Muscle layer of duodenum (tissue), 2 donors: Measurements from ENCODE around the gene THADA.
"Not testable (repeated sequence)": the region's sequence is repeated elsewhere in the genome, so short reads cannot be mapped to it uniquely, and the experiment has no call there.

Experiments
- H3K27ac ChIP-seq: one replicate; pipeline ENCODE4 v1.7.0; 2013; ENCODE audit warnings: mild to moderate bottlenecking, low read length
- H3K27me3 ChIP-seq: one replicate; pipeline ENCODE4 v1.7.0; 2013; ENCODE audit warnings: low read depth, mild to moderate bottlenecking, control low read depth, low read length
- H3K36me3 ChIP-seq, 2 donors: one replicate each; pipeline ENCODE4 v1.7.0; 2013; ENCODE audit warnings: low read length in 2 of 2, control low read depth in 1 of 2, mild to moderate bottlenecking in 1 of 2; ENCODE audit not compliant: insufficient read depth in 2 of 2, control insufficient read depth in 1 of 2
- H3K4me1 ChIP-seq, 2 donors: one replicate each; pipeline ENCODE4 v1.7.0; 2013; ENCODE audit warnings: low read length in 2 of 2, mild to moderate bottlenecking in 2 of 2, control low read depth in 1 of 2, moderate library complexity in 1 of 2; ENCODE audit not compliant: insufficient read depth in 2 of 2, control insufficient read depth in 1 of 2
- H3K4me3 ChIP-seq, 2 donors: one replicate each; pipeline ENCODE4 v1.7.0; 2013; ENCODE audit warnings: low read length in 2 of 2, low read depth in 1 of 2, mild to moderate bottlenecking in 1 of 2
- H3K9me3 ChIP-seq, 2 donors: one replicate each; pipeline ENCODE4 v1.7.0; 2013; ENCODE audit warnings: low read length in 2 of 2, control low read depth in 1 of 2, mild to moderate bottlenecking in 1 of 2; ENCODE audit not compliant: control insufficient read depth in 1 of 2
- donor health status: healthy.

The THADA gene

DNA sequence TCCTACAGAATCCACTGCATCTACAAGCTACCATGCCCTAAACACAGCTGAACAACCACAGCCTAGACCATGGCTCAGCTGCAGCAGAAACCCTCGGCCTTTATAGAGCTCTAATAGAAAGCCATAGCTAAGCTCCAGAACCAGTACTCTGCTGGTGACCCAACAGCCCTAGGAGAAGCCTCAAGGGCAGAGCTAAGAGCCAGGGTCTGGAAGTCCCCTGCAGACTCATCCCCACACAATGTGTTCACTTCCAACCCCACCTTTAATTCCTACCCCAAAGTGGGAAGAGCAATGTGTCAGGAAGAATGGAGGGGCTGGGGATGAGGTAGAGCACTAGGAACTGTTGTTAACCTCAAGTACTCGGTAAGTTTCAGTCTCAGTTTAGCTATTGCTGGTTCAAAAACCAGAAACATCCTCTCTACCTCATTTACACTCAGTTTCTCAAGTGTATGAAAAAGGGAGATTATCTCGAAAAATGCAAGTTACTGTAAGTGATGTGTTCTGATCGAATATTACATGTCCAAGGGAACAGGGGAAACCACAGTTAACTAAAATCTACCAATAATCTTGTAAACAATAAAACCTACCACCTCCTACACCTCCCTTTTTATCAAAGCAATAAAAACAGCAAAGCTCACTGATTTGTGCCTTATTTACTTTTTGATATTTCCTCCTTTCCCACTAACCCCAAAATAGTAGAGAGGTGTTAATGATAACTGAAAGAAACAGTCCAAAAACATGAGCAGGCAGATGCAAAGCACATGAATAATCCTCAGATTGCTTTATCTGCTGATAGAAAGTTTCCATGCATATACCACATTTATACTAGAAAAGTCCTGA lies 36.2 kb downstream of the THADA start:
- Histone ChIP-seq H3K36me3 (peaks cover 33 to 47% of the 10 kb centered on the region in 2 donors), H3K4me3 (no peak overlapping the region), H3K27ac (no peak overlapping the region), H3K9me3 (no peaks in the 10 kb centered on the region), H3K4me1 (no peaks in the 10 kb centered on the region), H3K27me3 (no peaks in the 10 kb centered on the region)

DNA sequence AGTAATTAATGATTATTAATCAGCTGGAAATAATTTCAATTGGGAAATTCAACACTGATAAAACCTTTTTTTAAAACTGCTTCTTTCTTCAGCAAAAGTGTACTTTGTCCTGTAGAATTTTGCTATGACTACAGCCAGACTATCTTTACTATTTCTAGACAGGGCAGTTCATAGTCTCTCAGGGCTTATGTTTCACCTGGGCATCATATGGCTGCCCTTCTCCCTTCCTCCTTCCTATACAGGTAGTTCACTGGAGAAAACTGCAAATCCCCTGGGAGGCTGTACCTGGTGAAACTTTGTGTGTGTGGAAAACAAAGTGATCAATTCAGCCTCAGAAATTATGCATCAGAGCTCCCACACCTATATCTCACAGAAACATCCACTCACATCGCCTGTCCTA lies 38.6 kb downstream of the THADA start:
- Histone ChIP-seq H3K4me1 (no peaks in the 10 kb centered on the region), H3K27me3 (no peaks in the 10 kb centered on the region), H3K36me3 (peaks cover 27 to 36% of the 10 kb centered on the region in 2 donors), H3K4me3 (no peak overlapping the region), H3K9me3 (no peaks in the 10 kb centered on the region), H3K27ac (no peak overlapping the region)

- Histone ChIP-seq H3K36me3 (peaks cover 32 to 43% of the 10 kb centered on the region in 2 donors), H3K4me3 (no peak overlapping the region), H3K9me3 (no peaks in the 10 kb centered on the region), H3K27ac (no peak overlapping the region), H3K27me3 (no peaks in the 10 kb centered on the region), H3K4me1 (no peaks in the 10 kb centered on the region)
These were observed 39.6 kb downstream of the THADA start for GRCh38 chr2:43556256-43556655.

GRCh38 chr2:43553341-43553855 lies 42.4 kb downstream of the THADA start:
- no peaks in the 10 kb centered on the region for H3K4me1 ChIP-seq
- no peak overlapping the region for H3K27ac ChIP-seq
- peaks cover 18 to 38% of the 10 kb centered on the region in 2 donors for H3K36me3 ChIP-seq
- H3K4me3 ChIP-seq = no peak overlapping the region
- no peaks in the 10 kb centered on the region for H3K27me3 ChIP-seq
- no peaks in the 10 kb centered on the region for H3K9me3 ChIP-seq

- Histone ChIP-seq H3K4me1 (no peaks in the 10 kb centered on the region), H3K9me3 (no peaks in the 10 kb centered on the region), H3K27ac (no peak overlapping the region), H3K4me3 (no peak overlapping the region), H3K27me3 (no peaks in the 10 kb centered on the region), H3K36me3 (peaks cover 18 to 32% of the 10 kb centered on the region in 2 donors)
These were observed 43.8 kb downstream of the THADA start for GRCh38 chr2:43551990-43552389.

DNA sequence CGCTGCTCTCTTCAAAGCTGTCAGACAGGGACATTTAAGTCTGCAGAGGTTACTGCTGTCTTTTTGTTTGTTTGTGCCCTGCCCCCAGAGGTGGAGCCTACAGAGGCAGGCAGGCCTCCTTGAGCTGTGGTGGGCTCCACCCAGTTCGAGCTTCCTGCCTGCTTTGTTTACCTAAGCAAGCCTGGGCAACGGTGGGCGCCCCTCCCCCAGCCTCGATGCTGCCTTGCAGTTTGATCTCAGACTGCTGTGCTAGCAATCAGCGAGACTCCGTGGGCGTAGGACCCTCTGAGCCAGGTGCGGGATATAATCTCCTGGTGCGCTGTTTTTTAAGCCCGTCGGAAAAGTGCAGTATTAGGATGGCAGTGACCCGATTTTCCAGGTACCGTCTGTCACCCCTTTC lies 47.5 kb downstream of the THADA start:
- peaks cover 6 to 17% of the 10 kb centered on the region in 2 donors for H3K36me3 ChIP-seq
- not testable (repeated sequence) for H3K27ac ChIP-seq, H3K9me3 ChIP-seq, H3K27me3 ChIP-seq, H3K4me1 ChIP-seq, H3K4me3 ChIP-seq

DNA sequence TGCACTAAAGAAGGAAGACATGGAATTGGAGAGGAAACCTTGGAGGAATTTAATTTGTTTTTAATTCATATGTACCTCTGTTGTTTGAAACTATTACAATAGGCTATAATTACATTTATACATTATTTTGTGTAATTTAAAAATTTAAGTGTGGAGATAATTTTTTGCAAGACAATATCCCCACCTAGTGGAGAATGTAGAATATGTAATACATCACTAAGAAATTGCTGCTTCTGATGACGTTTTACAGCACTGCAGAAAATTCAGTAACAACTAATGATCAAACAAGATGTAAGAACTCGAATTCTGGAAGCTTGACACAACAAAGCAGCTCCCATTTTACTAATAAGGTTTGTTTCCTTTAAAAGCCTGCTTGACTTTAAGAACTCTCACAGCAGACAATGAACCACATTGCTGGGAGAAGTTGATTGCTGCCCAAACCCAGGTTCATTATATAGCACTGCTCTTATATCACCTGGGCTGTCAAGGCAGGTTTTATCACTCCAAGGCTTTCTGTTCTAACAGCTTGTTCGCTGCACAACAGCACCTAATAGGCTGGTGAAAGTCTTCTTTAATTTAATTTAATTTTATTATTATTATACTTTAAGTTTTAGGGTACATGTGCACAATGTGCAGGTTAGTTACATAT lies 53.4 kb downstream of the THADA start:
- Histone ChIP-seq H3K9me3 (no peaks in the 10 kb centered on the region), H3K4me3 (no peak overlapping the region), H3K27me3 (no peaks in the 10 kb centered on the region), H3K27ac (no peak overlapping the region), H3K4me1 (peaks cover 0 to 4% of the 10 kb centered on the region in 2 donors), H3K36me3 (peaks cover 0 to 4% of the 10 kb centered on the region in 2 donors)

DNA sequence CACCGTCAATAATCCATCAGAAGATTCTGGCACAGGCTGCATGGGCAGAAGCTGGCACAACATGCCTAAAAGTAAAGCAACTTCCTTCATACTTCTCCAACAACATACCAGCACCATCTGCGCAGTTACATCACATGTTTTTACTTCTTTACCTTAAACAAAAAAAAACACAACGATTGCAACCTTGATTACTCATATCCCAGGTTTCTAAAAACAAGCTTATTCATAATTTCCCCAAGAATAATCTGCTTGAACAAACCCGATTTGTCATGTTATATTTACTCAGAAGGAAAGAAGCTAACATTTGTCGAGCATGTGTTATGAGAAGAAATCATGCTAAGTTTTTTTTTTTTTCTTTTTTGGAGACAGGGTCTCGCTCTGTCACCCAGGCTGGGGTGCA lies 54.7 kb downstream of the THADA start:
- no peaks in the 10 kb centered on the region for H3K9me3 ChIP-seq
- H3K4me3 ChIP-seq = no peak overlapping the region
- no peaks in the 10 kb centered on the region for H3K27me3 ChIP-seq
- peak overlapping the region; percentile 46 for H3K27ac ChIP-seq
- H3K36me3 ChIP-seq = peaks cover 0 to 4% of the 10 kb centered on the region in 2 donors
- peaks cover 0 to 4% of the 10 kb centered on the region in 2 donors for H3K4me1 ChIP-seq

- Histone ChIP-seq H3K36me3 (peaks cover 0 to 4% of the 10 kb centered on the region in 2 donors), H3K9me3 (no peaks in the 10 kb centered on the region), H3K4me1 (peaks cover 0 to 4% of the 10 kb centered on the region in 2 donors), H3K27me3 (no peaks in the 10 kb centered on the region), H3K27ac (peak overlapping the region; percentile 58), H3K4me3 (no peak overlapping the region)
These were observed 55.6 kb downstream of the THADA start for GRCh38 chr2:43540021-43540779.

GRCh38 chr2:43539436-43539835 lies 56.4 kb downstream of the THADA start:
- Histone ChIP-seq H3K4me1 (peaks cover 0 to 4% of the 10 kb centered on the region in 2 donors), H3K4me3 (no peak overlapping the region), H3K36me3 (peaks cover 0 to 4% of the 10 kb centered on the region in 2 donors), H3K27me3 (no peaks in the 10 kb centered on the region), H3K9me3 (no peaks in the 10 kb centered on the region), H3K27ac (peak overlapping the region; percentile 58)
